GM12891 (cell line): Measurements from ENCODE around the gene QSOX2.

Experiments used
- PAX5 ChIP-seq: IDR thresholded peaks from 2 replicates; pipeline ENCODE4 v1.6.1; 2011; ENCODE audit warnings: low read length, moderate library complexity, mild to moderate bottlenecking; ENCODE audit not compliant: insufficient read depth, severe bottlenecking
- POLR2A ChIP-seq: IDR thresholded peaks from 2 replicates; pipeline ENCODE4 v1.6.1; 2011; ENCODE audit warnings: low read depth, low read length, control low read depth
- POLR2AphosphoS5 ChIP-seq: IDR thresholded peaks from 2 replicates; pipeline ENCODE4 v1.6.1; 2011; ENCODE audit warnings: low read depth, low read length, control low read depth
- SPI1 ChIP-seq: IDR thresholded peaks from 2 replicates; pipeline ENCODE4 v1.6.1; 2011; ENCODE audit warnings: low read depth, low read length, control low read depth
- TAF1 ChIP-seq: IDR thresholded peaks from 2 replicates; pipeline ENCODE4 v1.6.1; 2011; ENCODE audit warnings: low read depth, low read length, control low read depth

DNA sequence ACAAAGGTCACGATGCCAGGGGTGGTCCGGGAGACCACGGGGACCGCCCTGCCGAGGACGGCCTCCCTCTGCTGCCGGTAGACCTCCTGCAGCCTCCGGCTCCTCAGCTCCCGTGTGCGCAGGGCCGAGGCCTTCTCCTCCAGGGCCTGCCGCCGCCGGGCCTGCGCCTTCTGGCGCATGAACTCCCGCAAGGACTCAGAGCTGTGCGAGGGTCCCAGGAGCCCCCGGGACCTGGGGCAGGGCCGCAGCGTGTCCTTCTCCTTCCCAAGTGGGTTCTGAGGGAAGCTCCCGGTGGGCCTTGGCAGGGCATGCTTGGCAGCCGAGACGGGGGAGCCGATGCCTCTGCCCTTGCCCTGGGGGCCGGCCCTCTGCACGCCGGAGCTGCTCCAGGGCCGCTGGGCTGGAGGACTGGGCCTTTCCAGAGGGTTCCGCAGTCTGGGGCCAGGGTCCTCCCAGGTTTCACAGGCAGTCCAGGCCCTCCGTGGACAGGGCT is 44.9 kb upstream of the QSOX2 start:
- no peak for TF ChIP-seq POLR2A
- TF ChIP-seq POLR2AphosphoS5, result no peak
- TF ChIP-seq TAF1, result no peak
- TF ChIP-seq SPI1, result no peak
- no peak for TF ChIP-seq PAX5
